ENCODE results near the gene NPHP3. TPM values are rescaled to one million over a fixed set of nuclear protein-coding genes. Genes with fewer than 3 reads are reported as not detected.
"Not testable (repeated sequence)": the region's sequence is repeated elsewhere in the genome, so short reads cannot be mapped to it uniquely, and the experiment has no call there.

The NPHP3 gene
- total RNA-seq (104 TPM), polyA plus RNA-seq (13.0 TPM)

GRCh38 chr3:132722165-132723023 is at the start of gene NPHP3:
NPHP3 (minus strand) TSS chr3:132722409; CDS start chr3:132722355, 54 bp downstream.
- peak within 1 kb of the TSS; percentile 94 for H3K27ac ChIP-seq (ENCODE audit: low read depth)
- no peaks in the 10 kb centered on the region for H3K36me3 ChIP-seq (ENCODE audit: insufficient read depth)
- peak within 1 kb of the TSS; percentile 95 for H3K4me3 ChIP-seq (ENCODE audit: low read depth, low read length)
- DNase-seq (ENCODE audit: extremely low spot score) = peak; percentile 86
- WGBS = 2% methylated on average over 95 of the region's 96 CpGs
- no peaks in the 10 kb centered on the region for H3K4me1 ChIP-seq (ENCODE audit: insufficient read depth)

GRCh38 chr3:132758740-132759139 is 36.5 kb upstream of the NPHP3 start:
- 46% methylated on average over 2 of the region's 2 CpGs for WGBS
- no peak overlapping the region for H3K27ac ChIP-seq (ENCODE audit: low read depth)
- no peaks in the 10 kb centered on the region for H3K36me3 ChIP-seq (ENCODE audit: insufficient read depth)
- DNase-seq (ENCODE audit: extremely low spot score) = no peak
- H3K4me1 ChIP-seq (ENCODE audit: insufficient read depth) = no peaks in the 10 kb centered on the region
- H3K4me3 ChIP-seq (ENCODE audit: low read depth, low read length) = no peak overlapping the region

- DNase-seq (ENCODE audit: extremely low spot score) = no peak
- 76% methylated on average over 3 of the region's 3 CpGs for WGBS
- H3K36me3 ChIP-seq (ENCODE audit: insufficient read depth) = no peaks in the 10 kb centered on the region
These were observed 34.0 kb upstream of the NPHP3 start for GRCh38 chr3:132756108-132756650.

GRCh38 chr3:132753946-132754345 is 31.7 kb upstream of the NPHP3 start:
- H3K36me3 ChIP-seq (ENCODE audit: insufficient read depth) = no peaks in the 10 kb centered on the region
- no peaks in the 10 kb centered on the region for H3K4me1 ChIP-seq (ENCODE audit: insufficient read depth)
- no peak overlapping the region for H3K27ac ChIP-seq (ENCODE audit: low read depth)
- H3K4me3 ChIP-seq (ENCODE audit: low read depth, low read length) = no peak overlapping the region
- no peak for DNase-seq (ENCODE audit: extremely low spot score)

More at GRCh38 chr3:132756108-132756650, 34.0 kb upstream of the NPHP3 start:
- Histone ChIP-seq H3K4me3 (ENCODE audit: low read depth, low read length) (no peak overlapping the region), H3K27ac (ENCODE audit: low read depth) (no peak overlapping the region), H3K4me1 (ENCODE audit: insufficient read depth) (no peaks in the 10 kb centered on the region)

- DNase-seq (ENCODE audit: extremely low spot score) = no peak
- Histone ChIP-seq H3K4me1 (ENCODE audit: insufficient read depth) (no peaks in the 10 kb centered on the region), H3K36me3 (ENCODE audit: insufficient read depth) (no peaks in the 10 kb centered on the region), H3K4me3 (ENCODE audit: low read depth, low read length) (no peak overlapping the region), H3K27ac (ENCODE audit: low read depth) (no peak overlapping the region)
- WGBS = 80% methylated on average over 1 of the region's 1 CpG
These were observed 27.6 kb upstream of the NPHP3 start for GRCh38 chr3:132749786-132750185.

GRCh38 chr3:132746720-132747119 is 24.5 kb upstream of the NPHP3 start:
- H3K4me3 ChIP-seq (ENCODE audit: low read depth, low read length); H3K27ac ChIP-seq (ENCODE audit: low read depth); DNase-seq (ENCODE audit: extremely low spot score); H3K36me3 ChIP-seq (ENCODE audit: insufficient read depth); H3K4me1 ChIP-seq (ENCODE audit: insufficient read depth): not testable (repeated sequence)
- 75% methylated on average over 9 of the region's 9 CpGs for WGBS

GRCh38 chr3:132738314-132738713 is 16.1 kb upstream of the NPHP3 start:
- no peaks in the 10 kb centered on the region for H3K4me1 ChIP-seq (ENCODE audit: insufficient read depth)
- no peak overlapping the region for H3K27ac ChIP-seq (ENCODE audit: low read depth)
- no peaks in the 10 kb centered on the region for H3K36me3 ChIP-seq (ENCODE audit: insufficient read depth)
- H3K4me3 ChIP-seq (ENCODE audit: low read depth, low read length) = no peak overlapping the region
- no peak for DNase-seq (ENCODE audit: extremely low spot score)
- 93% methylated on average over 1 of the region's 1 CpG for WGBS

- no peak for DNase-seq (ENCODE audit: extremely low spot score)
- H3K4me3 ChIP-seq (ENCODE audit: low read depth, low read length) = no peak overlapping the region
- H3K27ac ChIP-seq (ENCODE audit: low read depth) = no peak overlapping the region
- no peaks in the 10 kb centered on the region for H3K4me1 ChIP-seq (ENCODE audit: insufficient read depth)
- H3K36me3 ChIP-seq (ENCODE audit: insufficient read depth) = no peaks in the 10 kb centered on the region
These were observed 13.4 kb upstream of the NPHP3 start for GRCh38 chr3:132735589-132735988.

- 13% methylated on average over 2 of the region's 2 CpGs for WGBS
- no peaks in the 10 kb centered on the region for H3K36me3 ChIP-seq (ENCODE audit: insufficient read depth)
- no peaks in the 10 kb centered on the region for H3K4me1 ChIP-seq (ENCODE audit: insufficient read depth)
- H3K27ac ChIP-seq (ENCODE audit: low read depth) = no peak overlapping the region
- no peak for DNase-seq (ENCODE audit: extremely low spot score)
- H3K4me3 ChIP-seq (ENCODE audit: low read depth, low read length) = no peak overlapping the region
These were observed 8.8 kb upstream of the NPHP3 start for GRCh38 chr3:132730891-132731580.

- no peak overlapping the region for H3K4me3 ChIP-seq (ENCODE audit: low read depth, low read length)
- H3K36me3 ChIP-seq (ENCODE audit: insufficient read depth) = no peaks in the 10 kb centered on the region
- WGBS = 13% methylated on average over 2 of the region's 2 CpGs
These were observed 4.2 kb upstream of the NPHP3 start for GRCh38 chr3:132726341-132726823.

GRCh38 chr3:132723024-132723950 is 1.1 kb upstream of the NPHP3 start:
- peak; percentile 32 for DNase-seq (ENCODE audit: extremely low spot score)
- H3K4me3 ChIP-seq (ENCODE audit: low read depth, low read length) = peak overlapping the region; percentile 58
- peak overlapping the region; percentile 83 for H3K27ac ChIP-seq (ENCODE audit: low read depth)
- H3K4me1 ChIP-seq (ENCODE audit: insufficient read depth) = no peaks in the 10 kb centered on the region
- no peaks in the 10 kb centered on the region for H3K36me3 ChIP-seq (ENCODE audit: insufficient read depth)
- 9% methylated on average over 19 of the region's 19 CpGs for WGBS

More at GRCh38 chr3:132726341-132726823, 4.2 kb upstream of the NPHP3 start:
- DNase-seq (ENCODE audit: extremely low spot score) = no peak
- no peak overlapping the region for H3K27ac ChIP-seq (ENCODE audit: low read depth)
- H3K4me1 ChIP-seq (ENCODE audit: insufficient read depth) = no peaks in the 10 kb centered on the region

GRCh38 chr3:132721479-132722164 is 587 bp downstream of the NPHP3 start:
- 4% methylated on average over 47 of the region's 47 CpGs for WGBS
- Histone ChIP-seq H3K27ac (ENCODE audit: low read depth) (peak overlapping the region; percentile 94), H3K36me3 (ENCODE audit: insufficient read depth) (no peaks in the 10 kb centered on the region), H3K4me3 (ENCODE audit: low read depth, low read length) (peak overlapping the region; percentile 95), H3K4me1 (ENCODE audit: insufficient read depth) (no peaks in the 10 kb centered on the region)
- DNase-seq (ENCODE audit: extremely low spot score) = no peak
